Measurements from ENCODE around the gene KCP.

DNA sequence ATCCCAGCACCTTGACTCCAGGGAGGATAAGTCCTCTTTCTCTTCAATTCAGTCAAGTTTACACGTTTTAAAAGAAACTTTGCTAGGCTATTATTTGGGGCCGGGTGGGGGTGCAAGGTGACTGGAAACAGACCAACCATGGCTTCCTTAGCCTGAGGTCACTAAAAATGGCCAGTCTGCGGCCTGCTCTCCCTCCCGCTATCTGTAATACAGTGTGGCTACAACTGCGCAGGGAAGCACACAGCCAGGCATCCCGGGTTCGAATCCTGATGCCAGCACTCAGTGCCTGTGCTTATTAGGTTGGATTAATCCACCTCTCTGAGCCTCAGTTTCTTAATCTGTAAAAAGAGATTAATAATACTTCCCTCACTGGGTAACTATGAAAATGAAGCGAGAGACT is 28.4 kb downstream of the KCP start:
- TF ChIP-seq EZH2 (IDR thresholded peaks at IDR 0.05) (no peak), POLR2AphosphoS5 (IDR thresholded peaks at IDR 0.05; ENCODE audit: borderline replicate concordance, low read depth, low read length) (no peak), FOXP2 (optimal IDR thresholded peaks at IDR 0.05; ENCODE audit: control extremely low read depth, extremely low read length, insufficient read depth) (no peak)
